ENCODE results near the gene ALOX12B. TPM values are rescaled to one million over a fixed set of nuclear protein-coding genes. Genes with fewer than 3 reads are reported as not detected.
"Not testable (repeated sequence)": the region's sequence is repeated elsewhere in the genome, so short reads cannot be mapped to it uniquely, and the experiment has no call there.

ALOX12B gene
- polyA plus RNA-seq, 4 donors, result 0.45 to 3.0 (median 0.73) TPM

DNA sequence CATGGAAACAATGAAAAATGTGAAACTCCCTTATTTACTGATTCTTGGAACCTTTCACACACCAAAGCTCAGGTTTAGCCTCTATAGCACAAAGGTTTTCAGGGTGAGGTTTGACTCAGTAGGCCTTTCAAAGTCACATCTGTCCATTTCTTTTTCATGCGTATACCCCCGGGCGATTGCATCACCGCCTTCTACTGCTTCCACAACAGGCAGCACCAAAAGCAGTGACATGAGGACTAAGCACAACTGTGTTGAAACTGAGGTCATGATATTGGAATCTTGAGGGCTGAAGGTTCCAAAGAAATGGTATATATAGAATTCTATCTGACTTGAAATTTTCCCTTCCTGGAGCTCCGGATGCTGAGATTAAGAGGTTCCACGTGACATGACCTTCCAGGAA lies 63.4 kb downstream of the ALOX12B start:
- H3K4me1 ChIP-seq (ENCODE audit: control insufficient read depth in 3 of 3, insufficient read depth in 2 of 3, low read depth in 1 of 3, low read length in 2 of 3); H3K4me3 ChIP-seq (ENCODE audit: low read depth in 1 of 3, low read length in 3 of 3); H3K9me3 ChIP-seq (ENCODE audit: control insufficient read depth in 2 of 2, insufficient read depth in 1 of 2, low read depth in 1 of 2, low read length in 1 of 2); H3K27ac ChIP-seq (ENCODE audit: low read depth in 1 of 3, low read length in 2 of 3); DNase-seq; FAIRE-seq; H3K36me3 ChIP-seq (ENCODE audit: control insufficient read depth in 3 of 3, insufficient read depth in 2 of 3, low read depth in 1 of 3, low read length in 3 of 3): not testable (repeated sequence)
- 74 to 82% (median 79%) methylated on average over 6 of the region's 6 CpGs for WGBS, 3 donors
- H3K27me3 ChIP-seq (ENCODE audit: control insufficient read depth in 3 of 3, insufficient read depth in 3 of 3, low read length in 3 of 3), result peaks cover 0 to 22% (median 6%) of the 10 kb centered on the region in 3 donors

Other genes with a start within 250 kb of the ALOX12B start
- 10 to 100 TPM in 1 of 4 donors, 1 to 10 TPM in 3; 3.8 to 17.5 (median 7.3) TPM for gene TMEM88, start 232.7 kb downstream of the ALOX12B start, polyA plus RNA-seq
- gene NAA38, start 230.2 kb downstream of the ALOX12B start, polyA plus RNA-seq, result 100 to 1,000 TPM in 1 of 4 donors, 10 to 100 TPM in 3; 40.1 to 142 (median 73.4) TPM
- gene CYB5D1, start 229.7 kb downstream of the ALOX12B start, polyA plus RNA-seq, result 10 to 100 TPM in 1 of 4 donors, 1 to 10 TPM in 3; 4.9 to 13.0 (median 6.4) TPM
- gene CHD3, start 198.9 kb downstream of the ALOX12B start, polyA plus RNA-seq, result 10 to 100 TPM; 23.7 to 60.4 (median 36.7) TPM
- gene RNF227, start 171.4 kb downstream of the ALOX12B start, polyA plus RNA-seq, result 1 to 10 TPM; 1.9 to 3.0 (median 2.5) TPM
- 1 to 10 TPM; 1.3 to 3.9 (median 1.7) TPM for gene KCNAB3, start 157.9 kb downstream of the ALOX12B start, polyA plus RNA-seq
- gene TRAPPC1, start 155.8 kb downstream of the ALOX12B start, polyA plus RNA-seq, result 100 to 1,000 TPM; 103 to 152 (median 118) TPM
- 10 to 100 TPM; 18.4 to 24.6 (median 24.0) TPM for gene CNTROB, start 155.5 kb downstream of the ALOX12B start, polyA plus RNA-seq
- under 1 TPM in 1 of 4 donors, not detected in 3; 0.81 TPM for gene GUCY2D, start 85.1 kb downstream of the ALOX12B start, polyA plus RNA-seq
- gene ALOX15B, start 48.7 kb downstream of the ALOX12B start, polyA plus RNA-seq, result 1 to 10 TPM in 2 of 4 donors, under 1 TPM in 2; 0.31 to 2.0 (median 1.2) TPM
- 1 to 10 TPM in 1 of 4 donors, under 1 TPM in 1, not detected in 2; 0.13 to 1.6 TPM for gene ALOXE3, start 30.8 kb upstream of the ALOX12B start, polyA plus RNA-seq
- gene HES7, start 36.4 kb upstream of the ALOX12B start, polyA plus RNA-seq, result under 1 TPM in 1 of 4 donors, not detected in 3; 0.06 TPM
- gene PER1, start 64.7 kb upstream of the ALOX12B start, polyA plus RNA-seq, result 10 to 100 TPM; 17.3 to 79.4 (median 54.0) TPM
- 10 to 100 TPM; 27.5 to 75.9 (median 46.7) TPM for gene VAMP2, start 75.2 kb upstream of the ALOX12B start, polyA plus RNA-seq
- 10 to 100 TPM in 2 of 4 donors, 1 to 10 TPM in 1, under 1 TPM in 1; 0.89 to 14.9 (median 7.4) TPM for gene TMEM107, start 88.7 kb upstream of the ALOX12B start, polyA plus RNA-seq
- 10 to 100 TPM in 2 of 4 donors, 1 to 10 TPM in 2; 7.9 to 13.8 (median 10.8) TPM for gene BORCS6, start 102.5 kb upstream of the ALOX12B start, polyA plus RNA-seq
- 10 to 100 TPM in 2 of 4 donors, 1 to 10 TPM in 2; 4.9 to 48.4 (median 14.3) TPM for gene AURKB, start 122.9 kb upstream of the ALOX12B start, polyA plus RNA-seq
- 10 to 100 TPM; 10.1 to 25.8 (median 16.5) TPM for gene CTC1, start 160.3 kb upstream of the ALOX12B start, polyA plus RNA-seq
- gene PFAS, start 161.6 kb upstream of the ALOX12B start, polyA plus RNA-seq, result 10 to 100 TPM in 3 of 4 donors, 1 to 10 TPM in 1; 6.9 to 21.4 (median 13.6) TPM
- 10 to 100 TPM; 15.0 to 40.4 (median 24.2) TPM for gene RANGRF, start 201.0 kb upstream of the ALOX12B start, polyA plus RNA-seq
- gene SLC25A35, start 207.7 kb upstream of the ALOX12B start, polyA plus RNA-seq, result 1 to 10 TPM; 1.8 to 4.9 (median 2.4) TPM
- gene ARHGEF15, start 222.5 kb upstream of the ALOX12B start, polyA plus RNA-seq, result 10 to 100 TPM in 1 of 4 donors, 1 to 10 TPM in 2, under 1 TPM in 1; 0.22 to 13.6 (median 2.5) TPM